Uterus (tissue), 4 donors: ENCODE results near the gene CFDP1. TPM values are rescaled to one million over a fixed set of nuclear protein-coding genes. Genes with fewer than 3 reads are reported as not detected.

Source experiments
- DNase-seq, 2 donors: peaks; one replicate each; pipeline ENCODE4 v3.0.0-alpha.2; 2019 to 2020
- H3K27ac ChIP-seq, 2 donors: fragments of 200-600 bp; sonication (generic); 1 replicate in 1 of 2; 2 replicates in 1 of 2; pipeline ENCODE4 v1.5.1; 2016 to 2018
- H3K27me3 ChIP-seq, 2 donors: fragments of 200-600 bp; sonication (generic); one replicate each; pipeline ENCODE4 v1.5.1; 2018 to 2019; ENCODE audit warnings: control low read depth in 1 of 2
- H3K36me3 ChIP-seq, 2 donors: fragments of 200-600 bp; sonication (generic); one replicate each; pipeline ENCODE4 v1.5.1; 2019; ENCODE audit warnings: control low read depth in 1 of 2
- H3K4me1 ChIP-seq, 2 donors: fragments of 200-600 bp; sonication (generic); one replicate each; pipeline ENCODE4 v1.5.1; 2018 to 2019; ENCODE audit warnings: control low read depth in 1 of 2
- H3K4me3 ChIP-seq, 2 donors: fragments of 200-600 bp; sonication (generic); 1 replicate in 1 of 2; 2 replicates in 1 of 2; pipeline ENCODE4 v1.5.1; 2018 to 2019; ENCODE audit warnings: mild to moderate bottlenecking in 1 of 2
- H3K9me3 ChIP-seq, 2 donors: fragments of 200-600 bp; sonication (generic); one replicate each; pipeline ENCODE4 v1.5.1; 2019; ENCODE audit warnings: control low read depth in 1 of 2
- POLR2A ChIP-seq, 2 donors: fragments of 450-650 bp; IDR thresholded peaks; one replicate each; pipeline ENCODE4 v1.6.1; 2016; ENCODE audit warnings: antibody characterized with exemption in 2 of 2, mild to moderate bottlenecking in 1 of 2, moderate library complexity in 1 of 2
- intact Hi-C: fragments of 100-400 bp; cut with DNase I; formaldehyde crosslinking; loops from one replicate; pipeline ENCODE4 v1.15.1; 2023; ENCODE audit warnings: low total_unique reads
- total RNA-seq, 4 donors: library from RNA; depleted of rRNA in 3 of 4; stranded (reverse); fragments of >200 nt in 3 of 4; gene quantifications; one replicate each; pipeline versions ENCODE4 v1.1.0 to v1.2.4, GENCODE V29; 2014 to 2023
- TF ChIP-seq, protein P1 (sequence below), 4 experiments: fragments of 200-600 bp in 2 of 4; fragments of 450-650 bp in 2 of 4; sonication (generic) in 2 of 4; IDR thresholded peaks; one replicate each; pipeline ENCODE4 v1.5.1; 2016 to 2019; ENCODE audit warnings: antibody characterized with exemption in 4 of 4, mild to moderate bottlenecking in 2 of 4, moderate library complexity in 1 of 4
- donor health status: DM: yes; HTN: yes; CAD: no.

The CFDP1 gene
- total RNA-seq, 4 donors from 2014 or later: 22.3 to 90.8 (median 73.4) TPM

DNA sequence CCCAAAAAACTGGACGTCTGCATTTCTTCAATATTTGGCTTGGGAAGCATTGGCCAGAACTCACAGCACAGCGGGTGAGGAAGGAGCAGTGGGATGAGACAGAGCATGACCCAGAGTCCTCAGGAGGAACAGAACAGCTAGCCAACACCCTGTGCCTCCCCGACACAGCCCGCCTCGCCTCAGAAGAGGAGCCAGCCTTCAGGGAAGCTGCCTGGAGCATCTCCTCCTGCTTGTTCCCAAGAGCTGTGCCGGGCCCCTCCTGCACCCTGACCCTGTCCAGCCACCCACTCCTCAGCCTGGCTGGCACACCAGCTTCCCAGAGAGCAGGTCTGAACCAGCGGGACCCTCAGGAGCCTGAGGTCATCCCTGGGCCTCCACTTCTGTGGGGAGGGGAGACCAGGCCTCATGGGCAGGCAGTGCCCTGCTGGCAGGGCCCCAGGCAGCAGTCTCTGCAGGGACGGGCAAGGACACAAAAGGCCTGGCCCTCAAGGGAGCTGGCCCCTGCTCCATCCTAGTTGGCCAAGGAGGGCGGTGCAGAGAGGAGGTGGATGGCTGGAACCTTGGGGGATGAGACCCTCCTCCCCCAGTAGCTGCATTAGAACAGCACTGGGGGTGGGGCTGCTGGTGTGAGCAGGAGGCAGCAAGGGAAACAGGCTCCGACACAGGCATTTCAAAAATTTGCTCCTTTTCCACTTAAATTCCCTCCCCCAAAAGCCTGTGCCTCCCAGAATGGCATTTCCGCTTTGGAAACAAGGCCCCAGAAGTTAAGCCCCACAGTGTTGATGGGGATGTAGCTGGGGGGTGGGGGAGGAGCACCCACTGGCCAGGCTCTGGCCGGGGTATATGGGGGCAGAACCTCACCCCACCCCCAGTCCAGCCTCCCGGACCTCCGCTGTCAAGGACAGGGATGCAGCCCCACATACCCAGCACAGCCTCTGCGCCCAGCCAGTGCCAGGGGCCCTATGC, 180.1 kb downstream of the CFDP1 start:
- Histone ChIP-seq H3K4me3 (no peak overlapping the region), H3K27me3 (no peaks in the 10 kb centered on the region), H3K36me3 (no peaks in the 10 kb centered on the region), H3K9me3 (no peaks in the 10 kb centered on the region), H3K4me1 (peaks cover 34 to 78% of the 10 kb centered on the region in 2 donors), H3K27ac (peak overlapping the region; percentile 82 to 97)
- intact Hi-C loops: loop anchor here (5.0 kb wide), 1 partner anchor 134 kb away; no protein-coding TSS in a partner anchor
- DNase-seq: peak; percentile 59 to 68
- TF ChIP-seq, protein P1, sequence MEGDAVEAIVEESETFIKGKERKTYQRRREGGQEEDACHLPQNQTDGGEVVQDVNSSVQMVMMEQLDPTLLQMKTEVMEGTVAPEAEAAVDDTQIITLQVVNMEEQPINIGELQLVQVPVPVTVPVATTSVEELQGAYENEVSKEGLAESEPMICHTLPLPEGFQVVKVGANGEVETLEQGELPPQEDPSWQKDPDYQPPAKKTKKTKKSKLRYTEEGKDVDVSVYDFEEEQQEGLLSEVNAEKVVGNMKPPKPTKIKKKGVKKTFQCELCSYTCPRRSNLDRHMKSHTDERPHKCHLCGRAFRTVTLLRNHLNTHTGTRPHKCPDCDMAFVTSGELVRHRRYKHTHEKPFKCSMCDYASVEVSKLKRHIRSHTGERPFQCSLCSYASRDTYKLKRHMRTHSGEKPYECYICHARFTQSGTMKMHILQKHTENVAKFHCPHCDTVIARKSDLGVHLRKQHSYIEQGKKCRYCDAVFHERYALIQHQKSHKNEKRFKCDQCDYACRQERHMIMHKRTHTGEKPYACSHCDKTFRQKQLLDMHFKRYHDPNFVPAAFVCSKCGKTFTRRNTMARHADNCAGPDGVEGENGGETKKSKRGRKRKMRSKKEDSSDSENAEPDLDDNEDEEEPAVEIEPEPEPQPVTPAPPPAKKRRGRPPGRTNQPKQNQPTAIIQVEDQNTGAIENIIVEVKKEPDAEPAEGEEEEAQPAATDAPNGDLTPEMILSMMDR (IDR thresholded peaks at IDR 0.05): no peak
- peak in 1 of 2 donors; percentile 19 for TF ChIP-seq POLR2A (IDR thresholded peaks at IDR 0.05)

DNA sequence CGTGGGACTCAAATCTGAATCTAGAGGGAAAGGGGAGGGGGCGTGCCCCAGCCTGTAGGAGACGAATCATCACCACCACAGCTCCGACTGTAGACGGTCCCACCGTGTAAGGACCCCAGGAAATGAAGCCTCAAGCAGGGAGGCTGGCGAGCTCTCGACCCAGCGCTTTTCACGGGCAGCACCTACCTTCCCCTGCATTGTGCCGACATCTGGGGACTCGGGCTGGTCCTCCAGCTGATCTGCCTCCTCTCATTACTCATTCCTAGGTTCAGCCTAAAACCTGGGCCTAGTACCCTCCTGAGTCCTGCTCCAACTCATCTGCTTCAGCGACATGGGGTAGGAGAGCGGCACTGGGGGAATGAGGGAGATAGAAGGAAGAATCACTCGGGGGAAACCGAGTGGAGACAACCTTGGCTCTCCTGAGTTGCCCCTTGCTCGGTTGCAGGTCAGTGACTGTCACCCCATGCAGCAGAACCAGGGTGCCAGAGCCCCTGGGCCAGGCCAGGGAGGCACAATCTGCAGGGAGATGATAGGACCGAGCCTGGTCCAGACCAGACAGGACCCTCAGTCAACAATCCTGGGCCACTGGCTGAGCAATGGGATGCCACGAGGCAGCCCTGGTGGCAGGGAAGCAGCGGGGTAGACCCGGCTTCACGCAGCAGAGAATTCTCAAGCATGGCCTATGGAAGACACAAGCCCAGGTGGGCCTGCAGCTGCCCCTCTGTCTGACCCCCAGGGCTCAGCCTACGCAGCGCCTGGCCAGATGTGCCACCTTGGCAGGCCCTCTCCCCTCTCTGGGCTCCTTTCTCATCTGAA, 181.0 kb downstream of the CFDP1 start:
- Histone ChIP-seq H3K27me3 (no peaks in the 10 kb centered on the region), H3K4me3 (peak overlapping the region in 1 of 2 donors; percentile 24), H3K9me3 (no peaks in the 10 kb centered on the region), H3K4me1 (peaks cover 31 to 74% of the 10 kb centered on the region in 2 donors), H3K36me3 (no peaks in the 10 kb centered on the region), H3K27ac (peak overlapping the region; percentile 82 to 97)
- no peak for TF ChIP-seq POLR2A (IDR thresholded peaks at IDR 0.05)
- peak in 1 of 2 donors; percentile 23 for DNase-seq
- intact Hi-C loops: loop anchor here (5.0 kb wide), 1 partner anchor 135 kb away; no protein-coding TSS in a partner anchor

DNA sequence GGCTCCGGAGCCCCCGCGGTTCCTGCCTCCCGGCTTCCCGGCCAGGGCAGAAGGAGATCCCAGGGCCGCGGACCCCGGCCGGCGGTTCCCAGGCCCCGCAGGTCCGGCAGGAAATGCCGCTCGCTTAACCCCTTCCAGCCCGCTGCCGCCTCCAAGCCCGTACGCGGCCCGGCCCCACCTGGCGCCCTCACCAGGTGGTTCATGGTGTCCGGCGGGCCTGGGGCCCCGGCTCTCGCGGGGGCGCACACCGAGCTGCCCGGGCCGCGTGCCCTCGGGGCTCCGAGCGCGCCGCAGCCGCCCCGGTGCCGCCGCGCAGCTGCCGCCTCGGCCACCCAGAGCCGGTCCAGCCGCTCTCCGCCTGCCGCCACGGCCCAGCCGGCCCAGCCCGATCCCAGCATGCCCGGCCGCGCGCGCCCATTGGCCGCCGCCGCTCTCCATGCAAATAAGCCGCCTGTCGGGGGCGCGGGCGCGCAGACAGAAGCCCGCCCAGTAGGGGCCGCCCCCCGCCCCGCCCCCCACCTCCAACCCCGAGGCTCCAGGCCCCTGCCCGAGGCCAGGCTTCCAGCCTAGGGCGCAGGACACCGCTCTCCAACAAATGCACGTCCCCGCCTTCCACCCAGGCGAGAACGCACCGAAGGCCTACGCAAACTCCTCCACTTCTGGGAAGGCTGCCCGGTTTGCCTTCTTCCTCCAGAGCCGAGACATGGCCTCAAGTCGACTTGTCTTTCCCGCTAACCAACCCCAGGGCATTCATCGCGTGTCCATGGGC, 181.8 kb downstream of the CFDP1 start, which contains the start of gene BCAR1:
BCAR1 (minus strand) TSS at position 345 of the 769 bp plus-strand sequence; CDS start at position 203, 142 bp downstream.
- Histone ChIP-seq H3K4me1 (peaks cover 29 to 74% of the 10 kb centered on the region in 2 donors), H3K4me3 (peak within 1 kb of the TSS; percentile 40 to 65), H3K27ac (peak within 1 kb of the TSS; percentile 82 to 97), H3K36me3 (no peaks in the 10 kb centered on the region), H3K27me3 (no peaks in the 10 kb centered on the region), H3K9me3 (no peaks in the 10 kb centered on the region)
- TF ChIP-seq POLR2A (IDR thresholded peaks at IDR 0.05): peak; percentile 71 to 74
- TF ChIP-seq, protein P1 (IDR thresholded peaks at IDR 0.05): peak in 3 of 4 experiments; percentile 6 to 15 (median 12)
- intact Hi-C loops: loop anchor here (5.0 kb wide), 1 partner anchor 136 kb away; no protein-coding TSS in a partner anchor
- peak; percentile 87 to 89 for DNase-seq

DNA sequence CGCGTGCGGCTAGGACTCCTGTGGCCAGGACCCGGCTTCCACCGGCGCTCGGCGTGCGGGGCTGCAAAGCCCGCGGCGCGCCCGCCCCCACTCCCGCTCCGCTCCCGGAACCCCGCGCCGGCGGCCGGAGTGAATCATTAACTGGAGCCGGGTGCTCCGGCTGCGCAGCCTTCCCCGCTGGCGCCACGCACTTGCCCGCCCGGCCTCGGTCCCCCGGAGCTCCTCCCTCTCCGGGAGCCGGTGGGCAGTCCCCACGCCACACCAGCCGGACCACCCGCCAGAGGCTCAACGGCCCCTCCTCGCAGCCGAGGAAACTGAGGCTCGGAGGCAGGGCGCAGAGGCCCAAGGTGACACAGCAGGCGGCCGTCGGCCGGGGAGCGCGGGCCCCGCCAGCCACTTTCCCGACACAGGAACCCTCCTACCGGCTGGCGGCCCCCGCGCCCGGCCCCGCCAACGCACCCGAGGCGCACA, 182.5 kb downstream of the CFDP1 start:
- H3K4me1 ChIP-seq: peaks cover 29 to 75% of the 10 kb centered on the region in 2 donors
- DNase-seq: peak; percentile 35 to 51
- H3K27me3 ChIP-seq: no peaks in the 10 kb centered on the region
- TF ChIP-seq POLR2A (IDR thresholded peaks at IDR 0.05): no peak
- TF ChIP-seq, protein P1 (IDR thresholded peaks at IDR 0.05): no peak
- H3K27ac ChIP-seq: peak overlapping the region; percentile 82 to 97
- intact Hi-C loops: loop anchor here (5.0 kb wide), 1 partner anchor 136 kb away; no protein-coding TSS in a partner anchor
- H3K9me3 ChIP-seq: no peaks in the 10 kb centered on the region
- no peaks in the 10 kb centered on the region for H3K36me3 ChIP-seq
- peak overlapping the region; percentile 40 to 65 for H3K4me3 ChIP-seq
